ENCODE measurements around the gene APC2.
A peak's percentile ranks its signal among the peaks of the same experiment; 100 is the strongest.
"Not testable (repeated sequence)": the region's sequence is repeated elsewhere in the genome, so short reads cannot be mapped to it uniquely, and the experiment has no call there.

APC2 gene

DNA sequence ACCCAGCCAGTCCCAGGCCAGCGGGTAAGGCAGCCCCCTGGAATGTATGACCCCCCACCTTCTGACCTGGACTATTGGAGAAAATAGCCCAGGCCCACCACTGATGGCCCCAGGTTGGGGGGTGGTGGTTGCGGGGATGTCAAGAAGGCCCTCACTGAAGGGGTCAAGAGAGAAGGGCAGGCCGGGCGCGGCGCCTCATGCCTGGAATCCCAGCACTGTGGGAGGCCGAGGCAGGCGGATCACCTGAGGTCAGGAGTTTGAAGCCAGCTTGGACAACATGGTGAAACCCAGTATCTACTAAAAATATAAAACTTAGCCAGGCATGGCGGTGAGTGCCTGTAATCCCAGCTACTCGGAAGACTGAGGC lies 64.4 kb downstream of the APC2 start:
- DNase-seq, result no peak

DNA sequence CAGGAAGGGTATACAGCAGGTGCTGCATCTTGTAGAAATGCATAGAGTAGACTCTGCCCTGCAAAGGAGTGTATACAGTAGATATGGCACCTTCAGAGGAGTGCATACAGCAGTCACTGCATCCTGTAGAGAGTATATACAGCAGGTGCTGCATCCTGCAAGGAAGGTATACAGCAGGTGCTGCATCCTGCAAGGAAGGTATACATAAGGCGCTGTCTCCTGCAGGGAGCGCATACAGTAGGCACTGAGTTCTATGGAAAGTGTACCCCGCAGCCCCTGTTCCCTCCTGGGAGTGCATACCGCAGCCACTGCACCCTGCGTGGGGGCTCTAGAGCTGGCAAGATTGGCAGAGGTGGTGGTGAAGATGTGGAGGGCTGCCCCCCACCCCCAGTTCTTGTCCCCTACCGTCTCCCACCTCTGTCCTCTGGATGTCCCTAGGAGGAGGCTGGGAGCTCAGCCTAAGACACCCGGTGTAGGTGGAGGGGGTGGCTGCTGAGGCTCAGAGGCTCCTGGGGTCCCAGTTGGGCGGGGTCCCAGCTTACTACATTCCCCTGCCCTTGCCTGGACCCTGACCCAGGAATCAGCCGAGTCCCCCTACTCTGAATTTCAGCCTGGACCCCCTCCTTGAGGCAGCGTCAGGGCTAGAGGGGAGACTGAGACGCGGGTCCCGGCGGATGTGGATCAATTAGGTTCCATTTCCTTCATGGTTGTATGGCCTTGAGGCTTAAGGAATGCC lies 65.2 kb downstream of the APC2 start:
- DNase-seq, result no peak

GRCh38 chr19:1516395-1516753 lies 66.5 kb downstream of the APC2 start:
- peak in 1 of 2 experiments; percentile 29 for DNase-seq

- no peak for DNase-seq
Measured at GRCh38 chr19:1518471-1518870, 68.5 kb downstream of the APC2 start.

DNA sequence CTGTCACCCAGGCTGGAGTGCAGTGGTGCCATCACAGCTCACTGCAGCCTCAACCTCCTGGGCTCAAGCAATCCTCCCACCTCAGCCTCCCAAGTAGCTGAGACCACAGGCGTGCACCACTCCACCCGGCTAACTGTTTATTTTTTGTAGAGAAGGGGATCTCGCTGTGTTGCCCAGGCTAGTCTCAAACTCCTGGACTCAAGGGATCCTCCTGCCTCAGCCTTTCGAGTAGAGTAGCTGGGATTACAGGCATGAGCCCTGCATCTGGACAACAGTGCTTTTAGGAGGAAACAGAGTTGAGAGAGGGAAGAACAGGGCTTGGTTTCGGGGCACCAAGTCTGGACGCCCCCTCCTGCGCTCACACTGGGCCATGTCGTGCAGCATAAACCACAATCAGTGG lies 69.9 kb downstream of the APC2 start:
- DNase-seq, result not testable (repeated sequence)

DNA sequence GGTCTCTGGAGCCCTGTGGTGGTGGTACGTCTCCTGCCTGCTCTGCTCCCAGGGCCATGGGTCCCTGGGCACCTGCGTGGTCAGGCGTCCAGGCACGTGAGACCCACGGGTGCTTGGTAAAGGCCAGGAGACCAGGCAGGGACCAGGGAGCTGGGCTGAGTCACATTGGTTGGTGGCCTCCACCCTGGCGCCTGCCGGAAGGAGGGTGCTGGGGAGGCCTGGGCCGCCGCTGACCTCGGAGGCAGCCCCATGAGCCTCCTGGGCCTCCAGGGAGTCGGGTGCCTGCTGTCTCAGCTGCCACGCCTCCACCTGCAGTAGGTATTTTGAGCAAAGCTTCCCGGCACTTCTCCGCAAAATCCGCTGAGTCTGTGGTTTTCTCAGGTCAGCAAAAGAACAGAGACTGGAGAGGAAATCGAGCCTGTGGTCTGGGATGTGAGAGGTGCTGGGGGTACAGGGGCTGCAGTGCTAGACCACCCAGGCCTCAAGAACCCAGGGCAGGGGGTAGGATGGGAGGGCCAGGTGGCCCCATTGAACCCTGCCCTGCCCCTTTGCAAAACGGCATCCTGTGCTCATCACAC lies 70.4 kb downstream of the APC2 start:
- no peak for DNase-seq

GRCh38 chr19:1521636-1522035 lies 71.7 kb downstream of the APC2 start:
- DNase-seq, result peak; percentile 43 to 61

GRCh38 chr19:1522061-1522460 lies 72.1 kb downstream of the APC2 start:
- no peak for DNase-seq

- no peak for DNase-seq
Measured at GRCh38 chr19:1522838-1523237, 72.9 kb downstream of the APC2 start.

Data from NCI-H446 (cell line).